OCI-LY1 (cell line): ENCODE measurements around the gene TRABD2B.

Source experiments
- EZH2 ChIP-seq: fragments of 200-600 bp; sonication (generic), shearing (Covaris generic); IDR thresholded peaks from 2 replicates; pipeline ENCODE4 v1.8.0; 2017; ENCODE audit warnings: borderline replicate concordance, mixed run types, mild to moderate bottlenecking, antibody characterized with exemption, low read length, moderate library complexity, mixed read lengths
- TF ChIP-seq, protein P1 (sequence below): fragments of 200-600 bp; sonication (generic), shearing (Covaris generic); IDR thresholded peaks from 2 replicates; pipeline ENCODE4 v1.5.1; 2017; ENCODE audit warnings: mild to moderate bottlenecking, antibody characterized with exemption, low read length, moderate library complexity, mixed read lengths

DNA sequence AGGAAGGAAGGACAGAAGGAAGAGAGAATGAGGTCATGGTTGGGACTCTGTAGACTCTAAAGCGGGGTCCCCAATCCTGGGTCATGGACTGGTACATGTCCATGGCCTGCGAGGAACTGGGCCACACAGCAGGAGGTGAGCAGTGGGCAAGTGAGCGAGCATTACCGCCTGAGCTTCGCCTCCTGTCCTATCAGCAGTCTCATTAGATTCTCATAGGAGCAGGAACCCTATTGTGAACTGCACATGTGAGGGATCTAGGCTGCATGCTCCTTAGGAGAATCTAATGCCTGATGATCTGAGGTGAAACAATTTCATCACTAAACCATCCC is 128.9 kb downstream of the TRABD2B start:
- no peak for TF ChIP-seq EZH2
- TF ChIP-seq, protein P1, sequence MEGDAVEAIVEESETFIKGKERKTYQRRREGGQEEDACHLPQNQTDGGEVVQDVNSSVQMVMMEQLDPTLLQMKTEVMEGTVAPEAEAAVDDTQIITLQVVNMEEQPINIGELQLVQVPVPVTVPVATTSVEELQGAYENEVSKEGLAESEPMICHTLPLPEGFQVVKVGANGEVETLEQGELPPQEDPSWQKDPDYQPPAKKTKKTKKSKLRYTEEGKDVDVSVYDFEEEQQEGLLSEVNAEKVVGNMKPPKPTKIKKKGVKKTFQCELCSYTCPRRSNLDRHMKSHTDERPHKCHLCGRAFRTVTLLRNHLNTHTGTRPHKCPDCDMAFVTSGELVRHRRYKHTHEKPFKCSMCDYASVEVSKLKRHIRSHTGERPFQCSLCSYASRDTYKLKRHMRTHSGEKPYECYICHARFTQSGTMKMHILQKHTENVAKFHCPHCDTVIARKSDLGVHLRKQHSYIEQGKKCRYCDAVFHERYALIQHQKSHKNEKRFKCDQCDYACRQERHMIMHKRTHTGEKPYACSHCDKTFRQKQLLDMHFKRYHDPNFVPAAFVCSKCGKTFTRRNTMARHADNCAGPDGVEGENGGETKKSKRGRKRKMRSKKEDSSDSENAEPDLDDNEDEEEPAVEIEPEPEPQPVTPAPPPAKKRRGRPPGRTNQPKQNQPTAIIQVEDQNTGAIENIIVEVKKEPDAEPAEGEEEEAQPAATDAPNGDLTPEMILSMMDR, result no peak
